GM21529 (cell line): ENCODE data around the gene HCFC1.

Experiments
- ATAC-seq: cut with Tn5 transposase; IDR thresholded peaks from one replicate; pipeline ENCODE4 v1.9.1; 2021; ENCODE audit not compliant: unreplicated experiment

HCFC1 gene

GRCh38 chrX:153906126-153906917 lies 65.3 kb downstream of the HCFC1 start:
- ATAC-seq = no peak

GRCh38 chrX:153905481-153906095 lies 66.0 kb downstream of the HCFC1 start:
- ATAC-seq = no peak

GRCh38 chrX:153903991-153904957 lies 67.3 kb downstream of the HCFC1 start, which contains the start of gene AVPR2:
AVPR2 (plus strand) TSS chrX:153904673; CDS start chrX:153905146, 473 bp downstream.
- ATAC-seq = no peak

GRCh38 chrX:153903238-153903980 lies 68.2 kb downstream of the HCFC1 start:
- ATAC-seq = no peak

GRCh38 chrX:153902385-153902784 lies 69.2 kb downstream of the HCFC1 start:
- ATAC-seq = no peak

- ATAC-seq = no peak
Measured at GRCh38 chrX:153901753-153902140, 69.9 kb downstream of the HCFC1 start.

GRCh38 chrX:153900831-153901752 lies 70.5 kb downstream of the HCFC1 start:
- ATAC-seq = peak; percentile 89

GRCh38 chrX:153897899-153898298 lies 73.7 kb downstream of the HCFC1 start:
- ATAC-seq = no peak
